Left lung (tissue), 10 donors: Measurements from ENCODE around the gene AKAP13. TPM values are rescaled to one million over a fixed set of nuclear protein-coding genes. Genes with fewer than 3 reads are reported as not detected.

Experiments
- ATAC-seq: fragments of 200-7000 bp; cut with Tn5 transposase; one replicate; pipeline ENCODE4 v1.9.1; 2020; ENCODE audit warnings: moderate library complexity
- DNase-seq, 4 donors: peaks; one replicate each; pipeline ENCODE4 v3.0.0-alpha.2; 2013 to 2020
- H3K27ac ChIP-seq, 2 donors: fragments of 200-600 bp; sonication (generic) in 1 of 2; one replicate each; pipeline versions ENCODE4 v1.5.0 to v1.8.0; 2020 to 2021
- H3K27me3 ChIP-seq, 2 donors: fragments of 200-600 bp; sonication (generic) in 1 of 2; one replicate each; pipeline versions ENCODE4 v1.5.0 to v1.8.0; 2020 to 2021
- H3K36me3 ChIP-seq, 2 donors: fragments of 200-600 bp; sonication (generic) in 1 of 2; one replicate each; pipeline versions ENCODE4 v1.5.0 to v1.8.0; 2020 to 2021
- H3K4me1 ChIP-seq, 2 donors: fragments of 200-600 bp; one replicate each; pipeline ENCODE4 v1.8.0; 2021
- H3K4me3 ChIP-seq, 2 donors: fragments of 200-600 bp; sonication (generic) in 1 of 2; one replicate each; pipeline versions ENCODE4 v1.5.0 to v1.8.0; 2020 to 2021; ENCODE audit warnings: mild to moderate bottlenecking in 1 of 2
- H3K9me3 ChIP-seq, 2 donors: fragments of 200-600 bp; sonication (generic) in 1 of 2; one replicate each; pipeline versions ENCODE4 v1.5.0 to v1.8.0; 2020 to 2021
- intact Hi-C, 2 donors: fragments of 100-400 bp; cut with DNase I; formaldehyde crosslinking; loops; one replicate each; pipeline versions ENCODE4 v1.11.2 to v1.14.2; 2022
- polyA plus RNA-seq, 6 donors: library from polyadenylated mRNA; unstranded; fragments of 120-200 nt; gene quantifications; one replicate each; pipeline ENCODE4 v1.2.1, GENCODE V29; 2013; ENCODE audit not compliant: insufficient read length in 6 of 6
- total RNA-seq, 2 donors: library from RNA; stranded (reverse); fragmentation: NEBNext Ultra II Directional; extraction: Animal tissue kit (Norgen Biotek cat#: 25700); gene quantifications; one replicate each; pipeline ENCODE4 v1.2.1, GENCODE V29; 2021
- TF ChIP-seq, protein P1 (sequence below), 2 donors: fragments of 200-600 bp; sonication (generic) in 1 of 2; IDR thresholded peaks; one replicate each; pipeline versions ENCODE4 v1.5.0 to v1.8.0; 2021; ENCODE audit warnings: antibody characterized with exemption in 2 of 2
- donor health status: DM: no; HTN: yes; CAD: no.
- donor health status: DM: no; HTN: no; CAD: no.

The AKAP13 gene
- total and polyA plus RNA-seq, 8 donors: 93.6 to 346 (median 102) TPM

DNA sequence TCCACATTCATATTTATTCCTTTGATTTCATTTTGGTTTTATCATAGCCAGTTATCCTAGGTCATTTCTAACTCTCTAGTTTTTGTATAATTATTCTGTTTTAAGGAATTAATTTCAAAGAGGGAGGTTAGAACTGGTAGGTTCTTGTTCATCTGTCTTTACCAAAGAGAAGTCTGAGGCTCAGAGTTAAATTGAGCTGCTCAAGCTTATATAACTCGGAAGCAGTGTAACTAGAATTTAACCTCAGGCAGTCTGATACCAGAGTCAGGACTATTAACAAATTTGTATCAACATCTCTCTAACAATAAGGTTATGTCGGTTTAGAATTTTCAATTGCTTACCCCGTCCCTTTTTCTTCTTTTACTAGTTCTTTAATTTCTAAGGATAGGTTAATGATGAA is 84.1 kb downstream of the AKAP13 start:
- Histone ChIP-seq H3K9me3 (no peaks in the 10 kb centered on the region), H3K27ac (no peak overlapping the region), H3K27me3 (no peaks in the 10 kb centered on the region), H3K4me3 (no peak overlapping the region), H3K4me1 (no peaks in the 10 kb centered on the region), H3K36me3 (no peaks in the 10 kb centered on the region)
- intact Hi-C loops: no loop called here
- DNase-seq (no peak), ATAC-seq (no peak)
- TF ChIP-seq, protein P1, sequence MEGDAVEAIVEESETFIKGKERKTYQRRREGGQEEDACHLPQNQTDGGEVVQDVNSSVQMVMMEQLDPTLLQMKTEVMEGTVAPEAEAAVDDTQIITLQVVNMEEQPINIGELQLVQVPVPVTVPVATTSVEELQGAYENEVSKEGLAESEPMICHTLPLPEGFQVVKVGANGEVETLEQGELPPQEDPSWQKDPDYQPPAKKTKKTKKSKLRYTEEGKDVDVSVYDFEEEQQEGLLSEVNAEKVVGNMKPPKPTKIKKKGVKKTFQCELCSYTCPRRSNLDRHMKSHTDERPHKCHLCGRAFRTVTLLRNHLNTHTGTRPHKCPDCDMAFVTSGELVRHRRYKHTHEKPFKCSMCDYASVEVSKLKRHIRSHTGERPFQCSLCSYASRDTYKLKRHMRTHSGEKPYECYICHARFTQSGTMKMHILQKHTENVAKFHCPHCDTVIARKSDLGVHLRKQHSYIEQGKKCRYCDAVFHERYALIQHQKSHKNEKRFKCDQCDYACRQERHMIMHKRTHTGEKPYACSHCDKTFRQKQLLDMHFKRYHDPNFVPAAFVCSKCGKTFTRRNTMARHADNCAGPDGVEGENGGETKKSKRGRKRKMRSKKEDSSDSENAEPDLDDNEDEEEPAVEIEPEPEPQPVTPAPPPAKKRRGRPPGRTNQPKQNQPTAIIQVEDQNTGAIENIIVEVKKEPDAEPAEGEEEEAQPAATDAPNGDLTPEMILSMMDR (IDR thresholded peaks at IDR 0.05): no peak

GRCh38 chr15:85470563-85471271 is 90.3 kb downstream of the AKAP13 start:
- no peaks in the 10 kb centered on the region for H3K36me3 ChIP-seq
- H3K9me3 ChIP-seq: no peaks in the 10 kb centered on the region
- H3K4me3 ChIP-seq: no peak overlapping the region
- peaks cover 12 to 19% of the 10 kb centered on the region in 2 donors for H3K4me1 ChIP-seq
- no peak for ATAC-seq
- intact Hi-C loops: no loop called here
- DNase-seq: no peak
- TF ChIP-seq, protein P1 (IDR thresholded peaks at IDR 0.05): no peak
- no peaks in the 10 kb centered on the region for H3K27me3 ChIP-seq
- no peak overlapping the region for H3K27ac ChIP-seq

DNA sequence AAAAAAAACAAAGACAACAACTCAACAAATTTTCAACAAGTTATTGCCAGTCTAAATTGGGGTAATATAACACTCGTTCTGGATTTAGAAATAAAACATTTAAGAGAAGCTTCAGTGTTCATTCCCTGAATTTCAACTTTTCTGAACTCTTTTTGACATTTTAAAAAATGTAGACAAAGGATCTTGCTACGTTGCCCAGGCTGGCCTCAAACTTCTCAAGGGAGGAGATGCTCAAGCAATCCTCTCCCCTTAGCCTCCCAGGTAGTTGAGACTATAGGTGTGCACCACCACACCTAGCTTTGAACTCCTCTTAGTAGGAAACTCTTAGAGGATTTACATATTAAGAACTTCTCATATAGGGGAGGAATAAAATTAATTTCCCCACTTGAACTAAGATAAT is 91.9 kb downstream of the AKAP13 start:
- ATAC-seq (no peak), DNase-seq (no peak)
- H3K9me3 ChIP-seq: no peaks in the 10 kb centered on the region
- H3K4me3 ChIP-seq: no peak overlapping the region
- TF ChIP-seq, protein P1 (IDR thresholded peaks at IDR 0.05): no peak
- H3K4me1 ChIP-seq: peaks cover 12 to 20% of the 10 kb centered on the region in 2 donors
- H3K27me3 ChIP-seq: no peaks in the 10 kb centered on the region
- H3K36me3 ChIP-seq: no peaks in the 10 kb centered on the region
- intact Hi-C loops: no loop called here
- H3K27ac ChIP-seq: no peak overlapping the region

- Histone ChIP-seq H3K4me3 (no peak overlapping the region), H3K36me3 (no peaks in the 10 kb centered on the region), H3K27ac (no peak overlapping the region), H3K4me1 (peaks cover 12 to 20% of the 10 kb centered on the region in 2 donors), H3K27me3 (no peaks in the 10 kb centered on the region), H3K9me3 (no peaks in the 10 kb centered on the region)
- DNase-seq (no peak), ATAC-seq (no peak)
- intact Hi-C loops: no loop called here
- TF ChIP-seq, protein P1 (IDR thresholded peaks at IDR 0.05): no peak
These were observed 93.1 kb downstream of the AKAP13 start for GRCh38 chr15:85473455-85473854.

GRCh38 chr15:85474700-85475316 is 94.4 kb downstream of the AKAP13 start:
- H3K9me3 ChIP-seq: no peaks in the 10 kb centered on the region
- H3K36me3 ChIP-seq: no peaks in the 10 kb centered on the region
- no peaks in the 10 kb centered on the region for H3K27me3 ChIP-seq
- H3K4me3 ChIP-seq: no peak overlapping the region
- H3K27ac ChIP-seq: no peak overlapping the region
- no peak for DNase-seq
- peaks cover 20 to 26% of the 10 kb centered on the region in 2 donors for H3K4me1 ChIP-seq
- TF ChIP-seq, protein P1 (IDR thresholded peaks at IDR 0.05): no peak
- intact Hi-C loops: no loop called here
- no peak for ATAC-seq
